BJ (cell line): ENCODE data around the gene CUEDC2. TPM values are rescaled to one million over a fixed set of nuclear protein-coding genes. Genes with fewer than 3 reads are reported as not detected.

Experiments used
- CTCF ChIA-PET: fragments of 350-600 bp; formaldehyde crosslinking; extraction: SDS; loops from one replicate; lab custom pipeline; 2021; ENCODE audit warnings: antibody characterized with exemption, inconsistent platforms; lab: Yijun Ruan, JAX
- POLR2A ChIA-PET: fragments of 300-600 bp; sonication (Branson Sonifier 250); formaldehyde crosslinking; extraction: SDS; loops from one replicate; lab custom pipeline; 2021; ENCODE audit warnings: antibody characterized with exemption; lab: Charles Lee
- DNase-seq: peaks from one replicate; pipeline ENCODE4 v3.0.0-alpha.2; 2011; ENCODE audit warnings: low read depth
- H3K27me3 ChIP-seq: 2 replicates; pipeline ENCODE4 v1.6.0; 2011; ENCODE audit warnings: low read length; ENCODE audit not compliant: control insufficient read depth, insufficient read depth
- H3K36me3 ChIP-seq: 2 replicates; pipeline ENCODE4 v1.5.1; 2011; ENCODE audit warnings: low read length; ENCODE audit not compliant: control insufficient read depth, insufficient read depth
- H3K4me3 ChIP-seq: 2 replicates; pipeline ENCODE4 v1.5.1; 2011; ENCODE audit warnings: low read depth, mild to moderate bottlenecking, control low read depth, low read length
- CTCF ChIP-seq: IDR thresholded peaks from 2 replicates; pipeline ENCODE4 v1.5.1; 2011; ENCODE audit warnings: low read depth, mild to moderate bottlenecking, control low read depth, inconsistent platforms, low read length, moderate library complexity; ENCODE audit not compliant: insufficient read depth
- polyA plus RNA-seq: library from polyadenylated mRNA; depleted of rRNA; stranded (reverse); fragments of >200 nt; gene quantifications from 2 replicates; pipeline ENCODE4 v1.2.3, GENCODE V29; 2011

The CUEDC2 gene
- polyA plus RNA-seq, 1 experiment, result 74.4 TPM

DNA sequence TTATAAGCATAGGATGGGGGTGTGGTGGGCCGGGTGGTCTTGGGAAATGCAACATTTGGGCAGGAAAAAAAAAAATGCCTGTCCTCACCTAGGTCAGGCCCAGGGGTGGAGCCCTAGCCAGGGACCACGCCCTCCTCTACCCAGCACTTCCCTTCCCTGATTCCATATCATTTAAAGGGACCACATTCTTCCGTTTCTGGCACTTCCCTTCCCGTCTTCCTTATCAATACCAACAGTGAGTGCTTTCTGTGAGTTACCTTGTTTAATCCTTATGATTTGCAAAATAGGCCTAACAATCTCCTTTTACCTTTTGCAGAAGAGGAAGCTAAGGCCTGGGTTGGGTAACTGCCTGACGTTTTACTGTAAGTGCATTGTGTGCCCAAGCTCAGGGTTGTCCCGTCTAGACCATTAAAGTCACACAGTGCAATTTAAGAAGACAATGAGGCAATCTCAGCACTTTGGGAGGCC is 35.6 kb upstream of the CUEDC2 start:
- POLR2A ChIA-PET, result no interaction called here
- TF ChIP-seq CTCF, result no peak

GRCh38 chr10:102467318-102467717 is 34.9 kb upstream of the CUEDC2 start:
- ChIA-PET CTCF (no interaction called here), POLR2A (interaction anchor here (0.5 kb wide), 1 partner anchor 37 kb away, joined by 3 read pairs; no protein-coding TSS in a partner anchor)
- no peak for TF ChIP-seq CTCF

More for the DNA sequence above, 35.6 kb upstream of the CUEDC2 start:
- no peaks in the 10 kb centered on the region; the same call in 1 of the 2 replicates for H3K27me3 ChIP-seq
- CTCF ChIA-PET, result interaction anchor here (2.3 kb wide), 1 partner anchor 11 kb away, joined by 16 read pairs; no protein-coding TSS in a partner anchor
- no peak overlapping the region for H3K4me3 ChIP-seq
- DNase-seq, result no peak
- H3K36me3 ChIP-seq, result no peaks in the 10 kb centered on the region; the same call in 1 of the 2 replicates

GRCh38 chr10:102465466-102465865 is 33.1 kb upstream of the CUEDC2 start:
- POLR2A ChIA-PET, result no interaction called here
- CTCF ChIA-PET, result interaction anchor here (0.9 to 1.0 kb wide), 2 partner anchors 43 to 65 kb away, joined by 3 read pairs; no protein-coding TSS in a partner anchor
- DNase-seq, result no peak
- Histone ChIP-seq H3K27me3 (no peaks in the 10 kb centered on the region; the same call in 1 of the 2 replicates), H3K36me3 (no peaks in the 10 kb centered on the region; the same call in 1 of the 2 replicates), H3K4me3 (no peak overlapping the region)
- no peak for TF ChIP-seq CTCF

More at GRCh38 chr10:102467318-102467717, 34.9 kb upstream of the CUEDC2 start:
- no peak for DNase-seq
- no peaks in the 10 kb centered on the region; the same call in 1 of the 2 replicates for H3K27me3 ChIP-seq
- no peaks in the 10 kb centered on the region; the same call in 1 of the 2 replicates for H3K36me3 ChIP-seq
- H3K4me3 ChIP-seq, result no peak overlapping the region

GRCh38 chr10:102463983-102464382 is 31.6 kb upstream of the CUEDC2 start:
- Histone ChIP-seq H3K36me3 (no peaks in the 10 kb centered on the region), H3K27me3 (no peaks in the 10 kb centered on the region; the same call in 1 of the 2 replicates), H3K4me3 (no peak overlapping the region)
- CTCF ChIA-PET, result interaction anchor here (0.6 to 5.7 kb wide), 3 partner anchors 14 to 70 kb away, joined by 4 to 33 read pairs (median 8); no protein-coding TSS in a partner anchor
- no peak for TF ChIP-seq CTCF
- no peak for DNase-seq
- POLR2A ChIA-PET, result no interaction called here

DNA sequence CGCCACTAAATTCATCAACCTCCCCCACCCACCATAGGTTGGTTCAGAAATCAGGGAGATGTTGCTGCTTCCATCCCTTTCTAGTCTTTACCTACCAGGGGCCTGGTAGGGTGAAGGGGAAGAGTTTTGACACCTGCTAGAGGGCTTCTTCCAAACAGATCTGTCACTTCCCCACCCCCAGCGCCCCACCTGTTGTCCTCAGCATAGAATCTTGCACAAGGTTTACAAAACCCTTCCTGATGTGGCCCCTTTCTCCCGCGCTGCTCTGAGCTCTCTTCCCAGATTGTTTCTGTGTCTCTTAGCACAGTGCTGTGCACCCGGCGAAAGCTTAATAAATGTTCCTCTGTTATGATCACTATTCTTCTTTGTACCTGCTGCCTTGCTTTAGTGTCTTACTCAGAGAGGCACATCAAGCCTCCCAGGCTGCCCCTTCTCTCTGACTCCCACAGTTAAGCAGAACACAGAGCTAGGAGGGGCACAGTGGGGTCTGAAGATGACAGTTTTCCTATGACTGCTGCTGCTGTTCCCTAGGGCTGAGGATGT is 30.2 kb upstream of the CUEDC2 start:
- Histone ChIP-seq H3K4me3 (no peak overlapping the region), H3K36me3 (no peaks in the 10 kb centered on the region), H3K27me3 (no peaks in the 10 kb centered on the region; the same call in 1 of the 2 replicates)
- no peak for DNase-seq
- ChIA-PET POLR2A (no interaction called here), CTCF (interaction anchor here (0.6 to 5.7 kb wide), 7 partner anchors 12 to 121 kb away, joined by 3 to 33 read pairs (median 3); partner anchors contain the start of gene SUFU)
- no peak for TF ChIP-seq CTCF
